ENCODE measurements around the gene ANO2. TPM values are rescaled to one million over a fixed set of nuclear protein-coding genes. Genes with fewer than 3 reads are reported as not detected.

Gene ANO2
- total and polyA plus RNA-seq, 2 donors (not counting 3 experiments of a cell fraction or from before 2014, with no cell fraction given): 15.4 to 65.0 TPM

DNA sequence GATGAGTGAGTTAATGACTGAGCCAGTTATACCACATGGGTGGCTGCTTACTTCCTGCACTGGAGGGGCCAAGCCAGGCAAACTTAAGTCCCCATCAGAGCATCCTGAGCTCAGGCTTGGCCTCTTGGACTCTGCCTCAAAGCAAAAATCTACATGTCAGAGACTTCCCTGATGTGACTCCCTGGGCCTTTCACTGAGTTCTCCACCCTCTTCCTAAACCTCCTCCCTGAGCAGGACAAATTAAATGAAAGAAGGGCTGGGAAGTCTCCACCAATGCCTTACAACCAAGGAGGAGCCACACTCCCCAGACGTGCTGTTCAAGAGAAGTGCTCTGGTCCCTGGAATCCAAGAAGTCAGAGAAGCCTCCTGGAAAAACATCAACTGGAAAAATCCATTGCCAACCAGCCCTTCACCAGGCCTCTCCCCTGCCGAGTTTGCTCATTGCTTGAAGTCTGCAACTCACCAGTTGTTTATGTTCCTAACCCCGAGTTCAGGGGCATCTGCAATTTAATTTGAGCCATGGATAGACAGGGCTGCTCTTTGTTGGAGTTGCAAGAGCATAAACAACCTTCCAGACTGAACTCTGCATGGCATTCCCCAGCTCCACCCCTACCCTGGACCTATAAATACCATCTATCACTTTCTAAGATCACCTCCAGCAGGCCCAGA lies 160.5 kb downstream of the ANO2 start:
- H2AFZ ChIP-seq (ENCODE audit: low read depth, low read length): no peak overlapping the region
- no peak overlapping the region for H3K4me3 ChIP-seq (replicated peaks in 1 of 3; ENCODE audit: insufficient read depth in 1 of 3, low read depth in 1 of 3, low read length in 3 of 3)
- ChIA-PET POLR2A (no interaction called here), CTCF (interaction anchor here (1.0 to 2.1 kb wide), 2 partner anchors 8 to 39 kb away, joined by 3 to 8 read pairs; no protein-coding TSS in a partner anchor)
- no TSS peak for BruUV-seq (replicated peaks)
- peaks cover 13 to 16% of the 10 kb centered on the region in 2 experiments for H3K36me3 ChIP-seq (ENCODE audit: control insufficient read depth in 2 of 2, extremely low read depth in 1 of 2, insufficient read depth in 2 of 2, low read length in 2 of 2)
- H4K20me1 ChIP-seq (replicated peaks; ENCODE audit: control insufficient read depth, extremely low read depth, insufficient read depth, low read length): no peaks in the 10 kb centered on the region
- H3K9me3 ChIP-seq (replicated peaks; ENCODE audit: control insufficient read depth, insufficient read depth, low read length): no peaks in the 10 kb centered on the region
- intact Hi-C loops (cut with micrococcal nuclease): no loop called here
- no peak overlapping the region for H3K27ac ChIP-seq (ENCODE audit: insufficient read depth, low read depth, low read length)
- no peaks in the 10 kb centered on the region for H3K79me2 ChIP-seq (ENCODE audit: control insufficient read depth, insufficient read depth, low read length)
- TF ChIP-seq POLR2AphosphoS5 (IDR thresholded peaks at IDR 0.05; ENCODE audit: insufficient read depth, low read depth, low read length): no peak
- no peak for TF ChIP-seq POLR2A (IDR thresholded peaks at IDR 0.05; ENCODE audit: low read depth, low read length)
- TF ChIP-seq, protein P1, sequence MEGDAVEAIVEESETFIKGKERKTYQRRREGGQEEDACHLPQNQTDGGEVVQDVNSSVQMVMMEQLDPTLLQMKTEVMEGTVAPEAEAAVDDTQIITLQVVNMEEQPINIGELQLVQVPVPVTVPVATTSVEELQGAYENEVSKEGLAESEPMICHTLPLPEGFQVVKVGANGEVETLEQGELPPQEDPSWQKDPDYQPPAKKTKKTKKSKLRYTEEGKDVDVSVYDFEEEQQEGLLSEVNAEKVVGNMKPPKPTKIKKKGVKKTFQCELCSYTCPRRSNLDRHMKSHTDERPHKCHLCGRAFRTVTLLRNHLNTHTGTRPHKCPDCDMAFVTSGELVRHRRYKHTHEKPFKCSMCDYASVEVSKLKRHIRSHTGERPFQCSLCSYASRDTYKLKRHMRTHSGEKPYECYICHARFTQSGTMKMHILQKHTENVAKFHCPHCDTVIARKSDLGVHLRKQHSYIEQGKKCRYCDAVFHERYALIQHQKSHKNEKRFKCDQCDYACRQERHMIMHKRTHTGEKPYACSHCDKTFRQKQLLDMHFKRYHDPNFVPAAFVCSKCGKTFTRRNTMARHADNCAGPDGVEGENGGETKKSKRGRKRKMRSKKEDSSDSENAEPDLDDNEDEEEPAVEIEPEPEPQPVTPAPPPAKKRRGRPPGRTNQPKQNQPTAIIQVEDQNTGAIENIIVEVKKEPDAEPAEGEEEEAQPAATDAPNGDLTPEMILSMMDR (IDR thresholded peaks at IDR 0.05; ENCODE audit: extremely low read depth in 1 of 2, insufficient read depth in 1 of 2, low read depth in 1 of 2, low read length in 2 of 2): no peak
- no peak for TF ChIP-seq MYC (IDR thresholded peaks at IDR 0.05; ENCODE audit: low read depth, low read length)
- TF ChIP-seq FOS (IDR thresholded peaks at IDR 0.05; ENCODE audit: borderline replicate concordance, insufficient read depth, low read length): no peak
- TF ChIP-seq, protein P2, sequence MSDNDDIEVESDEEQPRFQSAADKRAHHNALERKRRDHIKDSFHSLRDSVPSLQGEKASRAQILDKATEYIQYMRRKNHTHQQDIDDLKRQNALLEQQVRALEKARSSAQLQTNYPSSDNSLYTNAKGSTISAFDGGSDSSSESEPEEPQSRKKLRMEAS (IDR thresholded peaks at IDR 0.05; ENCODE audit: insufficient read depth, insufficient read length): no peak
- TF ChIP-seq JUN (IDR thresholded peaks at IDR 0.05; ENCODE audit: borderline replicate concordance, insufficient read depth, insufficient read length, low read depth): no peak
- TF ChIP-seq EZH2 (IDR thresholded peaks at IDR 0.05; ENCODE audit: borderline replicate concordance, low read depth, low read length, severe bottlenecking): no peak
- TF ChIP-seq GATA2 (IDR thresholded peaks at IDR 0.05; ENCODE audit: insufficient read depth, insufficient read length, low read depth, low read length): no peak
- no peak overlapping the region for H3K9ac ChIP-seq (replicated peaks; ENCODE audit: extremely low read depth, insufficient read depth, low read length)
- H3K9me1 ChIP-seq (replicated peaks; ENCODE audit: control insufficient read depth, extremely low read depth, insufficient read depth, low read length): no peaks in the 10 kb centered on the region
- dilution Hi-C loops (cut with MboI; ENCODE audit: extremely low pct_ligation_motif_present, low sequenced_read_pairs): no loop called here
- no peak for DNase-seq (ENCODE audit: low read depth, low spot score)
- H3K27me3 ChIP-seq (ENCODE audit: control insufficient read depth in 2 of 2, insufficient read depth in 2 of 2, low read length in 2 of 2): no peaks in the 10 kb centered on the region
- no peak overlapping the region for H3K4me2 ChIP-seq (ENCODE audit: insufficient read depth, low read length)
- H3K4me1 ChIP-seq (ENCODE audit: control insufficient read depth, extremely low read depth, insufficient read depth, low read length): no peaks in the 10 kb centered on the region
- no peak for FAIRE-seq
